ENCODE data around the gene EYS. TPM values are rescaled to one million over a fixed set of nuclear protein-coding genes. Genes with fewer than 3 reads are reported as not detected.

Gene EYS
- total RNA-seq, 1 donor from 2014 or later: not detected

DNA sequence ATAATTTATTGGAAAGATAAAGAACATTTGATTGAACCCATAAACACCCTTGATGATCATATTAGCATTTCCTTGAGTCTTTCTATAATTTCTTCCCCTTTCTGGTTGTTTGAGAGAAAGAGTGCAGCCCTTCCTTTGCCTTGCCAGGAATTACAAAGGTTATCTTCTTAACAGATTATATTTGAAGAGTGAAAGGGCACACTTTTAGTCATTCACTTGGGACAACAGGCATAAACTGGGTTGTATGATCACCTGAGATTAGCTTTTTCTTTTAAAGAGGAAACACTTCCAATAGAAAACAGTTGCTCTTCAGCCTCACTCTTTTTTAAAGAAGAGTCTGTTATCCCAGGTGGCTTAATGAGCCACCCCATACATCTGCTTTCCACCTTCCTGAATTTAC, 1776.2 kb downstream of the EYS start:
- Histone ChIP-seq H3K36me3 (no peaks in the 10 kb centered on the region), H3K27me3 (no peaks in the 10 kb centered on the region), H3K27ac (no peak overlapping the region), H3K9me3 (no peaks in the 10 kb centered on the region), H3K4me1 (no peaks in the 10 kb centered on the region), H3K4me3 (no peak overlapping the region)
- TF ChIP-seq CTCF (IDR thresholded peaks at IDR 0.05): no peak
- no peak for DNase-seq (ENCODE audit: low spot score in 2 of 2)
- intact Hi-C loops (cut with DNase I): no loop called here

GRCh38 chr6:63929111-63929510, 1777.9 kb downstream of the EYS start:
- intact Hi-C loops (cut with DNase I): no loop called here
- Histone ChIP-seq H3K4me1 (no peaks in the 10 kb centered on the region), H3K27me3 (no peaks in the 10 kb centered on the region), H3K4me3 (no peak overlapping the region), H3K27ac (no peak overlapping the region), H3K9me3 (no peaks in the 10 kb centered on the region), H3K36me3 (no peaks in the 10 kb centered on the region)
- no peak for DNase-seq (ENCODE audit: low spot score in 2 of 2)
- no peak for TF ChIP-seq CTCF (IDR thresholded peaks at IDR 0.05)

- no peaks in the 10 kb centered on the region for H3K9me3 ChIP-seq
- TF ChIP-seq CTCF (IDR thresholded peaks at IDR 0.05): no peak
- H3K27ac ChIP-seq: no peak overlapping the region
- no peaks in the 10 kb centered on the region for H3K4me1 ChIP-seq
- no peak overlapping the region for H3K4me3 ChIP-seq
- no peak for DNase-seq (ENCODE audit: low spot score in 2 of 2)
- intact Hi-C loops (cut with DNase I): no loop called here
- H3K36me3 ChIP-seq: no peaks in the 10 kb centered on the region
- H3K27me3 ChIP-seq: no peaks in the 10 kb centered on the region
Observed at GRCh38 chr6:63928613-63929012, 1778.4 kb downstream of the EYS start.

- Histone ChIP-seq H3K4me3 (no peak overlapping the region), H3K9me3 (no peaks in the 10 kb centered on the region), H3K4me1 (no peaks in the 10 kb centered on the region), H3K27ac (no peak overlapping the region), H3K27me3 (no peaks in the 10 kb centered on the region), H3K36me3 (no peaks in the 10 kb centered on the region)
- no peak for DNase-seq (ENCODE audit: low spot score in 2 of 2)
- TF ChIP-seq CTCF (IDR thresholded peaks at IDR 0.05): no peak
- intact Hi-C loops (cut with DNase I): no loop called here
Observed at GRCh38 chr6:63926950-63927927, 1779.8 kb downstream of the EYS start.

DNA sequence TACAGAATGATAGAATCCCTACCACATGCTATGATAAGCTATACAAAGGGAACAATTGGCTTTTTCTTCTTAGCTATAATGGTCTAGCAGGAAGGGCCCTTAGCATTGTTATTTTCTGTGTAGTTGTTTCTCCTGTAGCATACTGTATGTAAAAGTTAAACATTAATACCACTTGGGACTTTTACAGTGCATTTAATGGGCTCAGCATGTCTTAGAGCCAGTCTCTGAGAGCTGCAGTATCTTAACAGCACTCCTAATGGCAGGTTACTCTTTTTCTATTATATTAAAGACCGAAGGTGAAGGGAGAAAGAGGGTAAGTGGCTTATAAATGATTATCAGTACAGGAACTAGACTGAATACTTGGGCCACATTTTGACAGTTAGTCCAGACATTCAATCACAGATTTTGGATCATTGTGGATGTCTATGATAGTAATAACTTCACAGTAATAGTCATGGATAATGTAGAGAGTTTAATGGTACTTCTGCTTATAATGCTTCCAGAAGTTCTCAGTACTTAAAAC, 1780.7 kb downstream of the EYS start:
- no peak for DNase-seq (ENCODE audit: low spot score in 2 of 2)
- no peak for TF ChIP-seq CTCF (IDR thresholded peaks at IDR 0.05)
- Histone ChIP-seq H3K4me1 (no peaks in the 10 kb centered on the region), H3K9me3 (no peaks in the 10 kb centered on the region), H3K36me3 (no peaks in the 10 kb centered on the region), H3K27ac (no peak overlapping the region), H3K4me3 (no peak overlapping the region), H3K27me3 (no peaks in the 10 kb centered on the region)
- intact Hi-C loops (cut with DNase I): no loop called here

Measured in ascending aorta (tissue), 2 donors.